Kidney epithelial cell (primary cell): ENCODE measurements around the gene SRGAP3. TPM values are rescaled to one million over a fixed set of nuclear protein-coding genes. Genes with fewer than 3 reads are reported as not detected.

Experiments
- DNase-seq: peaks from one replicate; pipeline ENCODE4 v3.0.0-alpha.2; 2010; ENCODE audit warnings: low read depth
- H3K27me3 ChIP-seq: 2 replicates; pipeline ENCODE4 v1.6.0; 2011; ENCODE audit warnings: low read length; ENCODE audit not compliant: control insufficient read depth, insufficient read depth
- H3K36me3 ChIP-seq: 2 replicates; pipeline ENCODE4 v1.5.1; 2011; ENCODE audit warnings: low read length; ENCODE audit not compliant: control insufficient read depth, insufficient read depth
- H3K4me3 ChIP-seq: 2 replicates; pipeline ENCODE4 v1.5.1; 2011; ENCODE audit warnings: low read depth, mild to moderate bottlenecking, control low read depth, low read length
- total RNA-seq: library from RNA; depleted of rRNA; stranded (reverse); fragments of >200 nt; gene quantifications from 2 replicates; pipeline ENCODE4 v1.2.3, GENCODE V29; 2015
- TF ChIP-seq, protein P1 (sequence below): IDR thresholded peaks from 2 replicates; pipeline ENCODE4 v1.5.1; 2011; ENCODE audit warnings: mild to moderate bottlenecking, moderate library complexity, low read length, control low read depth, inconsistent platforms; ENCODE audit not compliant: insufficient read depth, poor library complexity, severe bottlenecking

The SRGAP3 gene
- total RNA-seq, 1 donor from 2014 or later: 4.9 TPM

DNA sequence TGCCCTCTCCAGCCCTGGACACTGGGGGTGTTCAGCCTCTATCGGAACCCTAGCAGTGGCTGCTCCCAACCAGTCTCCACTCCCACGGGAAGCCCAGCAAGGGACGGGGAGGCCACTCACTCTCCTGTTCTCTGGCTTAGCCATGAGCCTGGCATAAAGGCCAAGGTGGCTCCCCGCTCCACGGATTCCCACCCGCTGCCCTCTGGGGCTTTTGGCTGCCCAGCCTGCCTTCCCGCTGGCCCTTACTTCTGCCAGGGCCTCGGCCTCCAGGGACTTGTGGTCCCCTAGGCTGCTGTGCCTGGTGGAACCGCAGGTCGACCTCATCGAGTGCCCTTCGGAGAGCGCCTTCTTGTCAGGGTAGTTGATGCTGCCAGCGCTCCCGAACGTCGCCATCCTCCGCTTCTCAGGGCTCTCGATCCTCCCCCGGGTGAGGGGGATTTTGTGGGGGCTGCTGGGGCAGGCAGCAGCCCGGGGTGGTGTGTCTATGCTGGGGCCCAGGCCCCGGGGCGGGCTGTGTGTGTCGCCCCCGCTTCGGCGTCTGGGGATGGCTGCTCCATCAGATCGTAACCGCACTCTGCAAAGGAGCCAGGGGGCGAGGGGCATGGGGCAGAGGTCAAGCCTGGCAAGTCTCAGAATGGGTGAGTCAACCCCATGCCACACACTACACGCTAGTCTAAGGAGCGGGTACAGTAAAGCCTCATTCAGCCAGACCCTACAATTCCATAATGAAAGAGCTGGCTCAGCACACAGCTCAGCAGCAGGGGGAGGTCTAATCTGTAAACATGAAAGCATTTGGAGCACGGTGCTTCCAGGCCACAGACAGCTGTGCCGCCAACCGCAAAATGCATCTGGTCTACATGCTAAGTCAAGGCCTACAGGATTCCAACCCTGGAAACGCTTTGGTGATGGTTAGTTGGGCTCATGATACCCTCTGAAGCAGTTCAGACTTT, 258.9 kb downstream of the SRGAP3 start:
- DNase-seq: no peak
- Histone ChIP-seq H3K36me3 (no peaks in the 10 kb centered on the region), H3K4me3 (no peak overlapping the region), H3K27me3 (no peaks in the 10 kb centered on the region)
- TF ChIP-seq, protein P1, sequence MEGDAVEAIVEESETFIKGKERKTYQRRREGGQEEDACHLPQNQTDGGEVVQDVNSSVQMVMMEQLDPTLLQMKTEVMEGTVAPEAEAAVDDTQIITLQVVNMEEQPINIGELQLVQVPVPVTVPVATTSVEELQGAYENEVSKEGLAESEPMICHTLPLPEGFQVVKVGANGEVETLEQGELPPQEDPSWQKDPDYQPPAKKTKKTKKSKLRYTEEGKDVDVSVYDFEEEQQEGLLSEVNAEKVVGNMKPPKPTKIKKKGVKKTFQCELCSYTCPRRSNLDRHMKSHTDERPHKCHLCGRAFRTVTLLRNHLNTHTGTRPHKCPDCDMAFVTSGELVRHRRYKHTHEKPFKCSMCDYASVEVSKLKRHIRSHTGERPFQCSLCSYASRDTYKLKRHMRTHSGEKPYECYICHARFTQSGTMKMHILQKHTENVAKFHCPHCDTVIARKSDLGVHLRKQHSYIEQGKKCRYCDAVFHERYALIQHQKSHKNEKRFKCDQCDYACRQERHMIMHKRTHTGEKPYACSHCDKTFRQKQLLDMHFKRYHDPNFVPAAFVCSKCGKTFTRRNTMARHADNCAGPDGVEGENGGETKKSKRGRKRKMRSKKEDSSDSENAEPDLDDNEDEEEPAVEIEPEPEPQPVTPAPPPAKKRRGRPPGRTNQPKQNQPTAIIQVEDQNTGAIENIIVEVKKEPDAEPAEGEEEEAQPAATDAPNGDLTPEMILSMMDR: no peak

DNA sequence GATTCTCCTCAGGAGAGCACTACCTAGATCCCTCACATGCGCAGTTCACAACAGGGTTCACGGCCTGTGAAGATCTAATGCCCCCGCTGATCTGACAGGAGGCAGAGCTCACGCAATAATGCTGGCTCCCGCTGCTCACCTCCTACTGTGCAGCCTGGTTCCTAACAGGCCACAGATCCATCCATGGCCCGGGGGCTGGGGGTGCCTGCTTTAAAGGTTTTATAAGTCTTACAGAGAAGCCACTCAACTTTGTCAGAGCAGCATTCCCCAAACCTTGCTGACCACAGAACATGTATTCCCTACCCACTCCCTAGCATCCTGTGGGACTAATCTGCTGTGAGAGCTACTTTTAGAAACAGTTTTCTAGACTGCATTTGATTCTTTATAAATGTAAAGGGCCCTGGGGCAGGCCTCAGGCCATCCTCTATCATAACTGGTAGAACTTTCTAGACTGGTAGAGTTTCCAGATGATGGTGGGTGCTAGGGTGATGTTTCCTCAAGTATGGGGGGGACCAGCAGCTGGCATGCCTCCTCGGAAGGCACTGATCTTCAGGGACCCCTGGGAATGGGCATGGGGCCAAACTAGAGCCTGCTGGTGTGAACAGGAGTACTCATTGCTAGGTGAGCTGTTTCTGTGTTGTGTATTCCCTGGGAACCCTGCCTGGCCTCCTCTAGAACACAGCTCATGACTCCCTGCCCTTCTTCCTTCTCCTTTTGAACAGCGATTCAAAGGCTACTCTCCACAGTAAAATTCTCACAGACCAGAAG, 260.5 kb downstream of the SRGAP3 start:
- no peaks in the 10 kb centered on the region for H3K36me3 ChIP-seq
- no peak overlapping the region for H3K4me3 ChIP-seq
- no peaks in the 10 kb centered on the region for H3K27me3 ChIP-seq
- TF ChIP-seq, protein P1: no peak
- no peak for DNase-seq

DNA sequence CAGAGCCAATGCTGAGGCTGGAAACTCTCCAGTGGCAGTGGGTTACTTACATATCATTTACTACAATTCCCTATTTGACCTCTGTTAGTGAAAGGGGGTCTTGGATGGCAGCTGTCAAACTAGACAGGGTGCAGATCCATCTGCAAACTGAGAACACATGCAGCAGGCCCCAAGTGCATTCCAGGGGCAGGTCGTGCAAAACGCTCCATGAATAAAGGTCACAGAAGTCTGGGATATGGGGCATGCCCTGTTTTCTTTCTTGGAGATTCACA, 261.1 kb downstream of the SRGAP3 start:
- Histone ChIP-seq H3K27me3 (no peaks in the 10 kb centered on the region), H3K4me3 (no peak overlapping the region), H3K36me3 (no peaks in the 10 kb centered on the region)
- TF ChIP-seq, protein P1: no peak
- no peak for DNase-seq

DNA sequence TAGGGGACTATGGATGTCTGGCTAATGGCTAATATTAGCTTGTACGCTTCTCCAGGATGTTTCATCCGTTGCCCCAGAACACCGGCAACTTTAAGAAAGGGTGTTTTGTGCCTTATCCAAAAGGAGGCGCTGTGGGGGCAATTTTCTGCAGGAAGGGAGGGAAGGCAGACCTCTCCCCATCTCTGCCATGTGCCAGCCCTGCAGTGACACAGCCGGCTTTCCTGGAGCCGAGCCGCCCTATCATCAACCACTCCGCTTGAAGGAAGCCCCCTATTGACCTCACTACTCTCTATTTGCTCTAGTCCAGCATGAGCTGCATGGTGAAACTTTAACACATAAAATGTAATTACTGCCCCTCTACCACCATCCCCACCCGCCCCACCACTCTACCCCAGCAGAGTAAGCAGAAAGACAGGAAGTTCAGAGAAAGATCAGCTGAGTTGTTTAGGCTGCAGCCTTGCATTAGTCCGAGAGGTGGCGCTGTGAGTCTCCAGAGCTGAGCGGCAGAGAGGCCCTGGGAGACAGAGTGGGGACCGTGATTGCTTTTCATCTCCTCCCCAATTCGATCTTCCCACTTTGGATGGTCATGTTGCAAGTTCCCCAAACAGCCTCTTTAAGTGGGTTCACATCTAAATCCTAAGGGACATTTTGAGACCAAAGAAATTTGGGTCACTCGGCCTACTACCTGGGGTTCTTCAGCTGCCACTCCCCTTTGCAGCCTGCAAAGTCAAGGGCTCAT, 261.6 kb downstream of the SRGAP3 start:
- Histone ChIP-seq H3K27me3 (no peaks in the 10 kb centered on the region), H3K36me3 (no peaks in the 10 kb centered on the region), H3K4me3 (no peak overlapping the region)
- no peak for DNase-seq
- TF ChIP-seq, protein P1: peak; percentile 78

DNA sequence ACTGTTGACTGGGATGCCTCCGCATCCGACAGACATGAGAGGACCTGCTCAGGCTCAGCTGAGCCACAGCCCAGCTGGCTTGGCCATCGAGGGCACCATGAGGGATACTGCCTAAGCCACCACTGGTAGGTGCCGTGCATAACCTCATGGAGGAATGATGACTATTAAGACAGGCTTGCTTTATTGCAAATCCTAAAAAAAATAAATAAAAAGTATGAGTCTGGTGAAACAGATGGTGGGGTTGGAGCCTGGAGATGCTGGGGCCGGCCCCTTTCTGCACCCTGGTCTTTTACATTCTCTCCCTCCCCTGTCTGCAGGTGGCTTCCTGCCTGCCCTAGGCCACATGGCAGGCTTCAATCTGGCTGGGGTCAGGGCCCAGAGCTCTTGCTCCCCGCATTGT, 262.2 kb downstream of the SRGAP3 start:
- H3K4me3 ChIP-seq: no peak overlapping the region
- TF ChIP-seq, protein P1: no peak
- H3K36me3 ChIP-seq: no peaks in the 10 kb centered on the region
- no peaks in the 10 kb centered on the region for H3K27me3 ChIP-seq
- no peak for DNase-seq
